Ishikawa (cell line): ENCODE data around the gene TOR1A.

ENCODE experiments used
- CEBPB ChIP-seq: IDR thresholded peaks from 2 replicates; pipeline ENCODE4 v1.6.1; 2012
- CREB1 ChIP-seq: IDR thresholded peaks from 2 replicates; pipeline ENCODE4 v1.6.1; 2012; ENCODE audit warnings: low read depth
- EGR1 ChIP-seq: IDR thresholded peaks from 2 replicates; pipeline ENCODE4 v1.6.1; 2012
- EP300 ChIP-seq: IDR thresholded peaks from 2 replicates; pipeline ENCODE4 v1.6.1; 2012; ENCODE audit warnings: borderline replicate concordance
- FOXM1 ChIP-seq: IDR thresholded peaks from 2 replicates; pipeline ENCODE4 v1.6.1; 2012; ENCODE audit warnings: low read depth, borderline replicate concordance
- NFIC ChIP-seq: IDR thresholded peaks from 2 replicates; pipeline ENCODE4 v1.6.1; 2012
- RAD21 ChIP-seq: IDR thresholded peaks from 2 replicates; pipeline ENCODE4 v1.6.1; 2012; ENCODE audit warnings: low read depth
- TAF1 ChIP-seq: IDR thresholded peaks from 2 replicates; pipeline ENCODE4 v1.6.1; 2012; ENCODE audit warnings: low read depth, mild to moderate bottlenecking
- TCF12 ChIP-seq: IDR thresholded peaks from 2 replicates; pipeline ENCODE4 v1.6.1; 2012; ENCODE audit warnings: low read depth
- TEAD4 ChIP-seq: IDR thresholded peaks from 2 replicates; pipeline ENCODE4 v1.6.1; 2012
- YY1 ChIP-seq: IDR thresholded peaks from 2 replicates; pipeline ENCODE4 v1.6.1; 2012; ENCODE audit warnings: low read depth
- ZBTB7A ChIP-seq: IDR thresholded peaks from 2 replicates; pipeline ENCODE4 v1.6.1; 2012; ENCODE audit warnings: low read depth
- TF ChIP-seq, protein P1 (sequence below): IDR thresholded peaks from 2 replicates; pipeline ENCODE4 v1.6.1; 2012
- TF ChIP-seq, protein P2 (sequence below): IDR thresholded peaks from 2 replicates; pipeline ENCODE4 v1.6.1; 2012
- TF ChIP-seq, protein P3 (sequence below): IDR thresholded peaks from 2 replicates; pipeline ENCODE4 v1.6.1; 2012; ENCODE audit warnings: low read depth, mild to moderate bottlenecking

The TOR1A gene

GRCh38 chr9:129809346-129809745 is 14.6 kb downstream of the TOR1A start:
- TF ChIP-seq FOXM1 = no peak
- TF ChIP-seq EGR1 = no peak

DNA sequence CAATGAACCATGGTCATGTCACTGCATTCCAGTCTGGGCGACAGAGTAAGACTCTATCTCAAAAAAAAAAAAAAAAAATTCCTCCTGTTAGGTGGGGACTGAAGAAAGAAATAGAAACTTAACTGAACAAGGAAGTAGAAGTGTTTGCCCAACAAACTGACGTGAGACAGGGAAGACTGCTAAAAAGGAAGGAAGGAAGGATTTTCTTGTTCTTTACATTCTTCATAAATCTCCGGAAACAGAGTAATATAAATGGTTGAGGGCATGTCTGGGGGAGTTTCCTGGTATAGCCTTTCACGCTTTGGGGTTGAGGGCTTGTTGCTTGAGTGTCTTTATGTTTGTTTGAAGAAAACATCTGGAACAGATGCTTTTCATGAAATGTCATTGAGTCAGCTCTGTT is 17.9 kb downstream of the TOR1A start:
- TF ChIP-seq, protein P1, sequence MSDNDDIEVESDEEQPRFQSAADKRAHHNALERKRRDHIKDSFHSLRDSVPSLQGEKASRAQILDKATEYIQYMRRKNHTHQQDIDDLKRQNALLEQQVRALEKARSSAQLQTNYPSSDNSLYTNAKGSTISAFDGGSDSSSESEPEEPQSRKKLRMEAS = no peak
- TF ChIP-seq TAF1 (no peak), EGR1 (no peak), CEBPB (no peak), FOXM1 (no peak), TCF12 (no peak), CREB1 (no peak), RAD21 (no peak), ZBTB7A (no peak), TEAD4 (no peak), YY1 (no peak)
- TF ChIP-seq, protein P2, sequence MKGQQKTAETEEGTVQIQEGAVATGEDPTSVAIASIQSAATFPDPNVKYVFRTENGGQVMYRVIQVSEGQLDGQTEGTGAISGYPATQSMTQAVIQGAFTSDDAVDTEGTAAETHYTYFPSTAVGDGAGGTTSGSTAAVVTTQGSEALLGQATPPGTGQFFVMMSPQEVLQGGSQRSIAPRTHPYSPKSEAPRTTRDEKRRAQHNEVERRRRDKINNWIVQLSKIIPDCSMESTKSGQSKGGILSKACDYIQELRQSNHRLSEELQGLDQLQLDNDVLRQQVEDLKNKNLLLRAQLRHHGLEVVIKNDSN = no peak
- TF ChIP-seq, protein P3, sequence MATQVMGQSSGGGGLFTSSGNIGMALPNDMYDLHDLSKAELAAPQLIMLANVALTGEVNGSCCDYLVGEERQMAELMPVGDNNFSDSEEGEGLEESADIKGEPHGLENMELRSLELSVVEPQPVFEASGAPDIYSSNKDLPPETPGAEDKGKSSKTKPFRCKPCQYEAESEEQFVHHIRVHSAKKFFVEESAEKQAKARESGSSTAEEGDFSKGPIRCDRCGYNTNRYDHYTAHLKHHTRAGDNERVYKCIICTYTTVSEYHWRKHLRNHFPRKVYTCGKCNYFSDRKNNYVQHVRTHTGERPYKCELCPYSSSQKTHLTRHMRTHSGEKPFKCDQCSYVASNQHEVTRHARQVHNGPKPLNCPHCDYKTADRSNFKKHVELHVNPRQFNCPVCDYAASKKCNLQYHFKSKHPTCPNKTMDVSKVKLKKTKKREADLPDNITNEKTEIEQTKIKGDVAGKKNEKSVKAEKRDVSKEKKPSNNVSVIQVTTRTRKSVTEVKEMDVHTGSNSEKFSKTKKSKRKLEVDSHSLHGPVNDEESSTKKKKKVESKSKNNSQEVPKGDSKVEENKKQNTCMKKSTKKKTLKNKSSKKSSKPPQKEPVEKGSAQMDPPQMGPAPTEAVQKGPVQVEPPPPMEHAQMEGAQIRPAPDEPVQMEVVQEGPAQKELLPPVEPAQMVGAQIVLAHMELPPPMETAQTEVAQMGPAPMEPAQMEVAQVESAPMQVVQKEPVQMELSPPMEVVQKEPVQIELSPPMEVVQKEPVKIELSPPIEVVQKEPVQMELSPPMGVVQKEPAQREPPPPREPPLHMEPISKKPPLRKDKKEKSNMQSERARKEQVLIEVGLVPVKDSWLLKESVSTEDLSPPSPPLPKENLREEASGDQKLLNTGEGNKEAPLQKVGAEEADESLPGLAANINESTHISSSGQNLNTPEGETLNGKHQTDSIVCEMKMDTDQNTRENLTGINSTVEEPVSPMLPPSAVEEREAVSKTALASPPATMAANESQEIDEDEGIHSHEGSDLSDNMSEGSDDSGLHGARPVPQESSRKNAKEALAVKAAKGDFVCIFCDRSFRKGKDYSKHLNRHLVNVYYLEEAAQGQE = no peak

GRCh38 chr9:129803676-129804060 is 20.3 kb downstream of the TOR1A start:
- TF ChIP-seq, protein P3 = no peak
- TF ChIP-seq FOXM1 = no peak
- no peak for TF ChIP-seq EGR1
- no peak for TF ChIP-seq TAF1
- TF ChIP-seq CREB1 = no peak
- no peak for TF ChIP-seq TEAD4
- TF ChIP-seq TCF12 = no peak
- no peak for TF ChIP-seq ZBTB7A
- no peak for TF ChIP-seq YY1
- TF ChIP-seq NFIC = no peak
- TF ChIP-seq EP300 = no peak

- TF ChIP-seq EGR1 (peak; percentile 90), TEAD4 (0 out of 2 replicates have a peak, but pooled peaks have one; percentile 5), NFIC (peak; percentile 17; the same call in 1 of the 2 replicates), EP300 (peak; percentile 27; the same call in 1 of the 2 replicates), TCF12 (no peak), YY1 (peak; percentile 98), CREB1 (peak; percentile 78), FOXM1 (no peak), CEBPB (no peak), TAF1 (peak; percentile 81)
- TF ChIP-seq, protein P3 = no peak
- TF ChIP-seq, protein P2 = no peak
- TF ChIP-seq, protein P1 = peak; percentile 71
Measured at GRCh38 chr9:129802833-129803675, 20.9 kb downstream of the TOR1A start, which contains the start of gene TOR1B. TSS of gene TOR1B (plus strand) at chr9:129803184. CDS start at chr9:129803213, 29 bp downstream.
